GM21447 (cell line): ENCODE measurements around the gene TSHZ1.

Source experiments
- ATAC-seq: cut with Tn5 transposase; IDR thresholded peaks from one replicate; pipeline ENCODE4 v1.9.1; 2021; ENCODE audit not compliant: unreplicated experiment

The TSHZ1 gene, protein sequence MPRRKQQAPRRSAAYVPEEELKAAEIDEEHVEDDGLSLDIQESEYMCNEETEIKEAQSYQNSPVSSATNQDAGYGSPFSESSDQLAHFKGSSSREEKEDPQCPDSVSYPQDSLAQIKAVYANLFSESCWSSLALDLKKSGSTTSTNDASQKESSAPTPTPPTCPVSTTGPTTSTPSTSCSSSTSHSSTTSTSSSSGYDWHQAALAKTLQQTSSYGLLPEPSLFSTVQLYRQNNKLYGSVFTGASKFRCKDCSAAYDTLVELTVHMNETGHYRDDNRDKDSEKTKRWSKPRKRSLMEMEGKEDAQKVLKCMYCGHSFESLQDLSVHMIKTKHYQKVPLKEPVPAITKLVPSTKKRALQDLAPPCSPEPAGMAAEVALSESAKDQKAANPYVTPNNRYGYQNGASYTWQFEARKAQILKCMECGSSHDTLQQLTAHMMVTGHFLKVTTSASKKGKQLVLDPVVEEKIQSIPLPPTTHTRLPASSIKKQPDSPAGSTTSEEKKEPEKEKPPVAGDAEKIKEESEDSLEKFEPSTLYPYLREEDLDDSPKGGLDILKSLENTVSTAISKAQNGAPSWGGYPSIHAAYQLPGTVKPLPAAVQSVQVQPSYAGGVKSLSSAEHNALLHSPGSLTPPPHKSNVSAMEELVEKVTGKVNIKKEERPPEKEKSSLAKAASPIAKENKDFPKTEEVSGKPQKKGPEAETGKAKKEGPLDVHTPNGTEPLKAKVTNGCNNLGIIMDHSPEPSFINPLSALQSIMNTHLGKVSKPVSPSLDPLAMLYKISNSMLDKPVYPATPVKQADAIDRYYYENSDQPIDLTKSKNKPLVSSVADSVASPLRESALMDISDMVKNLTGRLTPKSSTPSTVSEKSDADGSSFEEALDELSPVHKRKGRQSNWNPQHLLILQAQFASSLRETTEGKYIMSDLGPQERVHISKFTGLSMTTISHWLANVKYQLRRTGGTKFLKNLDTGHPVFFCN (N-terminal part only)

DNA sequence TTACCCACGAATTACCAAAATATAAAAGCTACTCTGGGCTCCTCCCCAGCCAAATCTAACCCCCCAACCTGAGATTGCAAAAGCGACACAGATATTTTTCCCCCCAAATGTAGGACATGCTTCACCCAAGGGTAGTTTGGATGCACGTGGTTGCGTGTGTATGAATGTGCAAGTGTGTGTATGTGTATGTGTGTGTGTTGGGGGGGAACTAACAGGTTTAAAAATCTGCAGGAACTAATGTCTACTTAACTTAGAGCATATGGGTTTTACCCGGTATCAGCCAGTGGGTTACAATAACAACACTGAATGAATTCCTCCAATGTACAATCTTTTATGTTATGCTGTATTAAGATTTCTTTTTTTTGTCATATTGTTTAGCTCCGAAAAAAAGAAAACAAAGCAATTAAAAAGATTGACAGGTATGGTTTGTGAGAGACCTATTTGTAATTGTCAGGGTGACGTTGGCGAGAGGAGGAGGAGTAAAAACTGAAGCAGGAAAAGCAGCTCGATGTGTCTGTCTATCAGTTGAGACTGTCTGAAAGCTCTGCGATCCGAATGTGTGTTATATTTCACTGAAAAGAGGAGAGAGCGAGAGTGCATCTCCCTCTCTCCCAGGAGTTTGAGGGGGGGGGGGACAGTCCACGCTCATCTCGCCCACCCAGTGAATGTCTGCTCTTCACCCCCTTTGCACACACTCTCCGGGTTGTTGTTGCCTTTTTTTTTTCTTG, at the start of gene TSHZ1:
TSS of gene TSHZ1 (plus strand) at position 524 of the 728 bp plus-strand sequence. CDS start 1,080 bp downstream, outside the sequence.
- peak; percentile 40 for ATAC-seq

DNA sequence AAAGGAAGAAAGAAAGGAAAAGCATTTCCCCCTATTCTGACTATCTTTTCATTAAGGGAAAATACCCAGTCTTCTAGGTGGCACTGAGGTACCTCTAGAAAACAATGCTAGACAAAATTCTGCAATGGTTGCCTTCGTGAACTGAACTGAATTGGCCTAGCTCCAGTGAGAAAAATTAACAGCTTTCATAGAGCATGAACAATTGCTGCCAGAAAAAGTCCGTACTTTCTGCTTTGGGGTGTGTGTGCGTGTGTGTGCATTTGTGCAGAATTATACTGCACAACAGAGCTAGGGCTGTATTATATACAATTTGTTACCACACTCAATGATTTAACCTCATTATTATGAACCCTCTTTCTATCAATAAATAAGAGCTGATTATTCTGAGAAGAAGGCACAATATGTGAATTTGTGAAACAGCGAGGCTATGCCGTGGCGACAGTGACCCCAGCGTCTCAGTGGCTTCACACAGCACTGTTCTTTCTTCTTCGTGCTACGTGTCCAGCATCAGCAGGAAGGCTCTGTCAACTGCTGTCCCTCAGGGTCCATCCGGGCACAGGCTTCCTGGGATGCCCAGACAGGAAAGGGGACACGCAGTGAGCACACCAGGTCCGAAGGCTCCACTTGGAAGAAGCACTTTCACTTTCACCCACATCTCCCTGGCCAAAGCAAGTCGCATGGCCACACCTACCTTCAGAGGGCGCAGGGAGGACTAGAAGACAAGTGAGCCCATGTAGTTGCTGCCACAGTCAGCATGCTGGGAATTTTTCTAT, 49.2 kb upstream of the TSHZ1 start:
- ATAC-seq = no peak

DNA sequence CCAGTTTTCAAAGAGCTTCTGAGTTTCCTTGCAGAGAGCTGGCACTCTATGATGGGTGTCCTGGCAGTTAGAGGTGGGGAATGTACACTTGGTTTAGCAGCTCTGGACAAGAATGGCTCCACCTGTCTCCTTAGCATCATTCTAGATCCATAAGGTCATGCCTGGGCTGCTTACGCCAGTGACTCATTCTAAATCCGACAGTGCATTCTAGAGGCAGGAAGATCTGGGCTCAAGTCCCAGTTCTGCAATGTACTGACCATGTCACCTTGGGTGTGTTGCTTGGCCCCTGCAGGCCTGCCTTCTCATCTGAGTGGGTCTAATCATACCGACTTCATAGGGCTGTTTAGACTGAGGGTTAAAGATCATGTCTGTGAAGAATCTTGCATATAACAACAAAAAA, 48.1 kb upstream of the TSHZ1 start:
- no peak for ATAC-seq

DNA sequence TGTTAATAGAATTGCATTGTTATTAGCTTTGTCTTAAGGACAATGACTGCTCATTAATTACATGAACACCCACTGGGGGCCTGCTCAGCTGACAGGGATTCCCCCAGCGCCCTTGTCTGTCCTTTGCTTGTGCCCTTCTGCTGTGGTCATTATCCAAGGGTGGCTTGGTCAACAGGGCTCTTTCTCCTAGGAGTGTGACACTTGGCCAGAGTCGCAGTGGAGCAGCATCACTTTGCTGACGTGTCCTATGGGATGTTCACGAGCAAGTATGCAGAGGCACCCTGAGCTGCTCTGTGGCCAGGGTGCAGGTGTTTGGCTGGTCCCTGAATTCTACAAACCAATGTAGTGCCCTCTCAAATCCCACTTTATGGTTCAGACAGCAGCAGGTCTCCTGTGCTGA, 47.6 kb upstream of the TSHZ1 start:
- ATAC-seq = no peak

DNA sequence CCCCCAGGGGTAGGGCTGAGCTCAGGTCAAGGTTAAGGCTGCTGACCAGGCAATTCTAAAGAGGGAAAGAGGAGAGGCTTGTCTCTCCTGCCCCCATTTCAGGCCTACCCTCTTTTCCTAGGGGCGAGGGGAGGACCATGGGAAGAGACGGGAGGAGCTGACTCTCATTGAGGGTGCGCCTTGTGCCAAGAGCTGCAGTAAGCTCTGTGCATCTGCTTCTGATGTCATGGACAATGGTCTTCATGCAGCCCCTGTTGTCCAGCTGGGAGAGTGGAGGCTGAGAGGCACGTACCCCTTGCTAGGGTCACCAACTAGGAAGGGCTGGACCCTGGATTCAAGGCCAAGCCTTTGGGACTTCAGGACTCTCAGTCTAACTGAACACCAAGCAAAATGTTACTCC, 46.9 kb upstream of the TSHZ1 start:
- ATAC-seq = no peak

DNA sequence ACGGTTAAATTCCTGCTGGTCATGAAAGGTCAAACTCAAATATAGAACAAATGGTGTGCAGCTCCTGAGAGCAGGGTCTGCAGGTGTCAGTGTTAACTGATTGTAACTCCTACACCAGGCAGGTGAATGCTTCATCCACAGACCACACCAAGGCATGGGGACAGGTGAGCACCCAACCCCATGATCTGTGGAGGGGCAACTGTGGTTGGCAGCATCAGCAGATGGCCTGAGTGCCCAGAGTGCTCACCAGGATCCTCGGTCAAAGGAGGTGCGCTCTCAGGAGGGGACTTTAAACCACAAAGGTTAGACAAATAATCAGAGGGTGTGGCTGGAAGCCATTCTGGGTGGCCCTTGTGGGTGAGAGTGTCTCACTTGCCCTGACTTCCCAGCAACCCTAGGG, 46.1 kb upstream of the TSHZ1 start:
- no peak for ATAC-seq

DNA sequence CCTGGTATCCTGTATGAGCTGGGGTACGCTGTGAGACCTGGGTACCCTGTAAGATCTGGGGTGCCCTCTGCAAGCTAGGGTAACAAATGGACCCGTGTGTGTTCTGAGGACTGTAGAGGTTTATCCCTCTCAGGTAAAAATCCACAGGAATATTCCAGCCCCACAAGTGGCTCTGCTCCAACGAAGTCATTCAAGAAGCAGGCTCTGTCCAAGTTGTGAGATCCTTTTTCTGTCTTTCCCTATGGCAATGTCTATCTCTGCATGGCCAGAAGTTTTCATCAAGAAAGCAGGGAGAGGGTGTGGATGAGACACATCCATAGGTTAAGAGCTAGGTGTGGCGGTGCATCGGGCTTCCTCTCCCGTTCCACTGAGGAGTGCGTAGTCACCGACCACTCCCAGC, 44.7 kb upstream of the TSHZ1 start:
- ATAC-seq = no peak

DNA sequence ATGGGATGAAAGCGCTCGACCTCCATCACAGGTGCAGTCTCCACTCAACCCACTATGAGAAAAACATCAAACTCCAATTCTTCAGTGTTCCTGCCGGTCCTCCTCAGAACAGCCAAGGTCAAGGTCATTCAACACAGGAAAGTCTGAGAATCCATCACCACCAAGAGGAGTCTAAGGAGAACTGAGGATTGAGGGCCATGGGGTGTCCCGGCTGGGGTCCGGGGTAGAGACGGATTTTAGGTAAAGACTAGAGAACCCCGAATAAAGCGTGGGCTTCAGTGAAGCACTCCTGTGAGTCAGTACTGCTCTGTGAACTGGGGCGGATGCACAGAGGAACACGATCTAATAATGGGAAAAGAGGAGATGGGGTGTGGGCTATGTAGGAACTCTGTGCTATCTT, 43.5 kb upstream of the TSHZ1 start:
- no peak for ATAC-seq

DNA sequence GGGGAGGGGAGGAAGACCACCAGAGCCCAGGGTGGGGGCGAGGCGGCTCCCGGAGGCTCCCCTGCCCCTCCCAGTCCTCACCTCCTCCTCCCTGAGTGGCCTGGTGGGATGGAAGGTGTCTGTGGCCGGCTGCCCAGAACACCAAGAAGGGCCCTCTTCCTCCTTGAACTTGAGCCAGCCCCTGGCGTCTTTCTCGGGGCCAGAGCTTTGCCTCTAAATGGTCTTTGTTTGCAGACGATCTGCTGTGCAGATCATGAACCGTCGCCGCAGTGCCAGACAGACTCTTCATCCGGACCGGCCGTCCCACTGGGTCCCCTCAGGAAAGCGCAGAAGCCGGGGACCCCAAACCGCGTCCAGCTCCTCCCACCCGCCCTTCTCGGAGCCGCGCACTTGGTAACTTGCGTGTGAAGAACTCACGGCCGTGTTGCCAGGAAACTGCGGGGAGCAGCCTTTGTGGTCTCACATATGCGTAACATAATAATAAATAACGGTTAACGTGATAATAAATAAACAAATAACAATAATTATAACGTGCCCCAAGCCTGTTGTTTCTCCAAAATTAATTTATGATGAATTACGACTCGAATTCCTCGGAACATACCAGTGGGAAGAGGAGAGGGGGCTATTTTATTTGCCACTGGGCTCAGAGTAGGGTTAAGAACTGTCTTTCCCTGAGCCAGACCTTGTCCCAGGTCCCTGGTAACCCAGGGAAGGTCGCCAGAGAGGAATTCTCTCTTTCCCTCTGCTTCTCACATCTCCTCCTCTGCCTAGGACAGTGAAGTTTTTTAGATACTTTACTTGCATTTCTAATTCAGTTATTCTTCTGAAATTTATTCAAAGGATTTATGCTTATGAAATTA, 42.6 kb upstream of the TSHZ1 start:
- ATAC-seq = no peak

DNA sequence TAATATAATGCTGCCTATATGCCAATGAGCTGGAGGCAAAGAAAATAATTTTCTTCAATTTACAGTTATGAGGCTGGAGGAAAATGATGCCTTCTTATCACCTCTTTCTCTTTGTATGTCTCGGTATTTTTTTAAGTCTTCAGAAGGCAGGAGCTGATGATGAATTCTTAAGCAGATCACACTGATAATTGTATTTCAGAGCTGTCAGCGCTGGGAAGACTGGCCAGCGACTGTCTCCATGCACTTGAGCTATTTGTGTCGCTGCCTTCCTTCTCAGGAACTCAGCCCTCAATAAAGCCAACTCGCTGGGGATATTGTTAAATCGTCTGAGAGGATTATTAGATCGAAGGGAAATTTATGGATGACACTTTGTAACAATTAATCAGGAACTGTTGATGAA, 42.0 kb upstream of the TSHZ1 start:
- ATAC-seq = no peak

DNA sequence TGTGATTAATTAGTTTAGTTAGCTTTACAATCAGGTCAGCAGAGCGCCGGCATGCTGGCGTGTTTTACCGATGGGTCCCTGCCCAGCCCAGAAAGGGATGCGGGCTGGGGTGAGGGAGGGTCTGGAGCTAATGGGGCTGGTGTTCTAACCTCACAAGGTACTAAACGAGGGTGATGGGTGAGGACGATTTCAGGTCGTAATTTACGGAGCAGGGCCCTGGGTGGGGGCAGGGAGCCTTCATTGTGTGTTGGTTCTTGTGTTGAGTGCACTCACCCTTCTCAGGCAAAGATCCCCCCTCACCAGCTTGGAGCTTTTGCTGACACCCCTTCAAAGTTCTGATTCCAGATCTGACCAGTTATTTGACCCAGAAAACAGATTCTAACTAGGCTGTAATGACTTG, 41.2 kb upstream of the TSHZ1 start:
- no peak for ATAC-seq

DNA sequence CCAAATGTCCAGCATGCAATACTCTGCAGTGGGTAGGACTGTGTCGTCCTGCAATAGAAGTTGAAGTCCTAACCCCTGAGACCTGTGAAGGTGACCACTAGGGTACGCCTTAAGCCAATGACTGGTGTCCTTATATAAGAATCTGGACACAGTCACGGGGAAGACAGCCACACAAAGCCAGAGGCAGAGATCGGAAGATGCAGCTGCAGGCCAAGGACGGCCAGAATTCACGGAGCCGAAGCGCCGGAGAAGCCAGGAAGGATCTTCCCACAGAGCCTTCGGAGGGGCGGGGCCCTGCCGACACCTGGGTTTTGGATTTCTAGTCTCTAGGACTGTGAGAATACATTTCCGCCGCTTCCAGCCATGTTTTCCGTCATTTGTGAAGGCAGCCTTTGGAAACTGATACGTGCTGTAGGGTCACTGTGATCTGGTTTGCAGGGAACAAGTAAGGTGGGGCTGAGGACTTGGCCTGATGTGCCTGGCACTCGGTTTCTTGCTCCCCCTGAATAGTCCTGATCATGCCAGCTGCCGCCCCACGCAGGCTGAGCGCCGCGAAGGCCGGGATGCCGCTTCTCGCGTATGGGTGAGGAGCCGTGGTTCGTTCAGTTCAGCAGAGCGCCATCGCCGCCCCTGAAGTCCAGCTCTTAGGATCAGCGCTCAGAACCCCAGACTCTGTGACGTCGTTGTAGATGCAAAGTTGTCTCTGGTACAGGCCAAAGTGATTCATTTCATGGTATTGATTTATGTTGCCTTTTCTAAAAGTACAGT, 40.4 kb upstream of the TSHZ1 start:
- no peak for ATAC-seq

DNA sequence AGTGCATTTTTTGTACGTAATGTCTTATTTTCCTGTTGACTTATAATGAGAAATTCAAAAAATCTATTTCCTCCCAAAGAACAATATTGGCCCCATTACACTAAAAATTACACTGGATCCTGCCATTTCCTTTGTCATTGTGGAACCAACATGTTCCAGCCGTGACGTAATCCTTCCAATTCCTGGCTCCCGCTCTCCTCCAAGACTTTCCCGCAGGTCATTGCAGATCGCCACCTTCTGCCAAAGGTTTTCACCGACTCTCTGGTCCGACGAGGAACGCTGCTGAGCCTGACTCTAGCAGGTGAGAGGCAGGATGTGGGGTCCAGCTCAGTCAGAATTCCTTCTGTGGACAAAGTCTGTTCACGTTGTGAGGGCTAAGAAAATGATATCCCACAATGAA, 39.7 kb upstream of the TSHZ1 start:
- ATAC-seq = no peak

DNA sequence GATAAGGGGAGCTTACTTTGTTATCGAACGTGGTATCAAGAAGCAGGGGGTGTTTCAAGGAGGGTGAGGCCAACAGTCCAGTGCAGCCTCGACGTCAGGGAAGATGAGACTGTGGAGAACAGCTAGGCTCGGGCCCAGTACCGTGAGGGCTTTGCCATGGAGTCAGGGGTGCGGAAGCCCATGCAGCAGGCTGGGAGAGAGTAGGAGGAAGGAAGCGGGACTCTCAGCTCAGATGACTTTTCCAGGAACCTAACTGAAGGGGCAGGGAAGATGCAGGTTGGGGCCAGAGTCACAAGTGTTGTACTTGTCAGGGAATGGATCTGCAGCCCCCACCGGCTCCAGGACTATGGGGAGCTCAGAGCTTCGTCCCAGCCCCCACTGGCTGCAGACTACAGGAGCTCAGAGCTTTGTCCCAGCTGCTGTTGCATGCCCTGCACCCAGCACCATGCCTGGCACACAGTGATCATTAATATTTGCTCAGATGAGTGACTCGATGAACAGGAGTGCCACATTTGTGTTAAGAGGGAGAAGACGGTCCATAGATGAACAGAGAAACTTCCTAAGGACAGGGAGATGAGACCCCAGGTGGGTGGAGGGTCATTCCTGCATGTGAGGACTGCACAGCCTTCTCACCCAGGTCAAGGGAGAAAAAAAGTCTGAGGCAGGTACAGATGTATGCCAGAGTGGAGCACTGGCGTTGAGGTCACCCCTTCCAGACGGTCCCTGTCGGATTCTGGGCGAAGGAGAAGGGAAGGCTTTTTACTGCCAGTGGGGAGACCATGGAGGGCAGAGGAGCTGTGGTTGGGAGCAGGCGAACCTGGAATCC, 38.1 kb upstream of the TSHZ1 start:
- ATAC-seq = no peak

DNA sequence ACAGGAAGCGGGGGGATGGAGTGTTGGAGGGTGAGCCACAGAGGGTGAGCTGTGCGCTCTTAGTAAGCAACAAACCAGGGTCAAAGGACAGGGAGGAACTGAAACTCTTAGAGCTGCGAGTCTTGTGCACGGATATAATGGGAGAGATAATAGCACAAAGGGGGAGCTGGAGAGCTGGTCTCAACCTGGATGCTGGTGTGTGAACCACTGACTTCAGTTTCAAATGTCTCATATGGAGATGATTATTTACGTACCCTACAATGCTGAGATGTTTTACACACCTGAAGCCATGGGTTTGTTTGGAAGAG, 37.5 kb upstream of the TSHZ1 start:
- ATAC-seq = peak; percentile 100

DNA sequence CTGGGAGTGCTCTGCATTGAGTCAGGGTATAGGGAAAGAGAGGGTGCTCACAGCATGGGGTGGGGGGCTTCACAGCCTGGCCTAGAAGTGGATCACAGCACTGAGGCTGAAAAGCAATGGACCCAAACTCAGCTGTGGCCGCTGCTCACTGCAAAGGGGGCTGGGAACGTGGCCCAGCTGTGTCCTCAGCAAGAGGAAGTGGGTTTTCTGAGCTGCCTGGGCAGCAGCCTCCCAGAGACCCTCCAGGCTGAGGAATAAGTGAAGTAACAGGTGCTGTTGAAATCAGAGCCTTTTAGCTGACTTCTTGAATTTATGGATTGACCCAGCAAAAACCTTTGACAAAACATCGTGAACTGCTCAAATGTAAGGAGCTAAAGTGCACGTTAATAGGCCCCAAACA, 36.9 kb upstream of the TSHZ1 start:
- ATAC-seq = no peak

DNA sequence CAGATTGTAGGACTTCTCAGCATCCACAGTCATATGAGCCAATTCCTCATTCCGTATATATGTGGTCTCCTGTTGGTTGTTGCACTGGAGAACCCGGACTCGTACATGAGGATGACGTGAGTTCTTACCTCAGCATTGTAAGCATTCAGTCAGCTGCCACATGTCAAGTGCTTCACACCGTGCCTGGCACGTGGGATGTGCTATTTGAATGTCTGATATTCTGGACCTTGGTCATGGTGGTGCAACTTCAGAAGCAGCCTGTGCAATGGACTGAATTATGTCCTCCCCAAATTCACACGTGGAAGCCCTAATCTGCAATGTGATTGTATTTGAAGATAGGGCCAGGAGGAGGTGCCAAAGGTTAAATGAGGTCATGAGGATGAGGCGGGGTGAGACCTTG, 33.7 kb upstream of the TSHZ1 start:
- no peak for ATAC-seq

DNA sequence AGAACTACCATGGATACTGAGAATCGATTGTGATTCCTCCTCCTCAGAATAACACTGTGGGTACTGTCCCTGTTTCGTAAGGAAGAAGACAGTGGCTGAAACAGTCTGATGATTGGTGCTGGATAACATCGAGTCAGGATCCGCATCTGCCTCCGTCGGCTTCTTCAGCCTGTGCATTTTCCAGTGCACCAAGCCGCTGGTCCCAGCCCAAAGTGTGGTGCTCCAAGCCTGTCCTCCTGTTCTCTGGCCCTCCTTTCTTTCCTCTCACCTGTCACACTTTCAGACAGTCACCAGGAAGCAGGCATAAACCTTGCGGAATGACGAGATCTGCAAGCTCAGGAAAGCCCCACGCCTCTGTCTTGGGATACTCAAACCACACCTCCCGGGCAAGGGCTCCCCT, 32.2 kb upstream of the TSHZ1 start:
- ATAC-seq = no peak
